GM13977 (cell line): Measurements from ENCODE around the gene MLST8.

Experiments
- DNase-seq: peaks from one replicate; pipeline ENCODE4 v3.0.0; 2012; ENCODE audit warnings: low spot score
- CTCF ChIP-seq: IDR thresholded peaks from 2 replicates; pipeline ENCODE4 v1.5.1; 2012; ENCODE audit warnings: mild to moderate bottlenecking, control low read depth; ENCODE audit not compliant: insufficient read depth; ENCODE audit errors: extremely low read depth, missing control alignments
- in situ Hi-C: fragments of 300-500 bp; cut with MboI; formaldehyde crosslinking; loops from one replicate; pipeline ENCODE4 v1.12.0; 2022; ENCODE audit warnings: low sequenced_read_pairs, low pct_unique_long_range_greater_than_20kb, mixed read lengths, inconsistent platforms; ENCODE audit not compliant: unreplicated experiment

MLST8 gene

GRCh38 chr16:2188395-2188794, 16.9 kb upstream of the MLST8 start:
- in situ Hi-C loops: no loop called here
- DNase-seq: no peak
- TF ChIP-seq CTCF: no peak

GRCh38 chr16:2189252-2189893, 15.9 kb upstream of the MLST8 start:
- DNase-seq: no peak
- TF ChIP-seq CTCF: no peak
- in situ Hi-C loops: no loop called here

GRCh38 chr16:2190002-2190658, 15.1 kb upstream of the MLST8 start:
- in situ Hi-C loops: no loop called here
- no peak for TF ChIP-seq CTCF
- DNase-seq: no peak

GRCh38 chr16:2190659-2191445, 14.4 kb upstream of the MLST8 start:
- no peak for TF ChIP-seq CTCF
- in situ Hi-C loops: no loop called here
- no peak for DNase-seq

GRCh38 chr16:2191446-2191706, 13.9 kb upstream of the MLST8 start:
- in situ Hi-C loops: no loop called here
- no peak for DNase-seq

More at GRCh38 chr16:2191446-2191706, 13.9 kb upstream of the MLST8 start:
- no peak for TF ChIP-seq CTCF
